GM12873 (cell line): ENCODE results near the gene CEMIP2.

Experiments used
- CTCF ChIP-seq: IDR thresholded peaks from 2 replicates; pipeline ENCODE4 v1.5.1; 2012; ENCODE audit warnings: low read depth, mild to moderate bottlenecking, moderate library complexity, low read length, control low read depth; ENCODE audit not compliant: insufficient read depth; ENCODE audit errors: missing control alignments

CEMIP2 gene

DNA sequence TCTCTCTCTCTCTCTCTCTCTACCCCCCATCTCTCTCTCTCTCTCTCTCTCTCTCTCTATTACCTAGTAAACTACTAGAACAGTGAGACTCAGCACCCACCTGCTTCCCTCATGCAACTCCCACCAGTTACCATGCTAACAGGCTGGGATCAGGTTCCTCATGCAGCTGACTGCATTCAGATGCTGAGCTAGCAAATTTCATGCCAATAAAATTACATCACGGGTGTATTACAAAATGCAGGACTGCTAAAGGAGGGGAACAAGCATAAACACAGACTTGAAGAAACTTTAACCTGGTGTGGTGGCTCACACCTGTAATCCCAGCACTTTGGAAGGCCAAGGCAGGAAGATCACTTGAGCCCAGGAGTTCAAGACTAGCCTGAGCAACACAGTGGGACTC lies 76.0 kb downstream of the CEMIP2 start:
- TF ChIP-seq CTCF, result no peak

- TF ChIP-seq CTCF, result no peak
Observed at GRCh38 chr9:71690689-71691435, 77.5 kb downstream of the CEMIP2 start.

- no peak for TF ChIP-seq CTCF
Observed at GRCh38 chr9:71690063-71690688, 78.1 kb downstream of the CEMIP2 start.

DNA sequence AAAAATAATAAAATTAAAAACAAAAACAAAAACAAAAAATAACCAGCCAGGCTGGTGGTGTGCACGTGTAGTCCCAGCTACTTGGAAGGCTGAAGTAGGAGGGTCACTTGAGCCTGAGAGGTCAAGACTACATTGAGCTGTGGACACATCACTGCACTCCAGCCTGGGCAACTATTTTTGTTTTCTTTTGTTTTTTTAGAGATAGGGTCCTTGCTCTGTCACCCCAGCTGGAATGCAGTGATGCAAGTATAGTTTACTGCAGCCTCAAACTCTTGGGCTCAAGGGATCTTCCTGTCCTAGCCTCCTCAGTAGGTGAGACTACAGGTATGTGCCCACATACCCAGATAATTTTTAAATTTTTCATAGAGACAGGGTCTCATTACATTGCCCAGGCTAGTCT lies 80.6 kb downstream of the CEMIP2 start:
- TF ChIP-seq CTCF, result no peak

DNA sequence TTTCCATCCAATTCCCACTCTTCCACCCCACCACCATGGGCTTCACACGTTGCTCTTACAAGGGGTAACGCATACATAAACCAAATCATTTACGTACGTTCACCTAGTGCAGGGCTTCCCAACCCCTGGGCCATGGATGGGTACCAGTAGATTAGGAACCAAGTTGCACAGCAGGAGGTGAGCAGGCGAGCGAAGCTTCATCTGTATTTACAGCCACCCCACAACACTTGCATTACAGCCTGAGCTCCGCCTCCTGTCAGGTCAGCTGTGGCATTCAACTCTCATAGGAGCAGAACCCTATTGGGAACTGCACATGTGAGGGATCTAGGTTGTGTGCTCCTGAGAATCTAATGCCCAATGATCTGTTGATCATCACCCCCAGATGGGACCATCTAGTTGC lies 82.3 kb downstream of the CEMIP2 start:
- no peak for TF ChIP-seq CTCF

GRCh38 chr9:71685394-71685793 lies 82.9 kb downstream of the CEMIP2 start:
- TF ChIP-seq CTCF, result no peak

- TF ChIP-seq CTCF, result no peak
Observed at GRCh38 chr9:71684566-71684965, 83.7 kb downstream of the CEMIP2 start.
